HG02970 (cell line): Measurements from ENCODE around the gene TTC27.
"Not testable (repeated sequence)": the region's sequence is repeated elsewhere in the genome, so short reads cannot be mapped to it uniquely, and the experiment has no call there.

ENCODE experiments used
- ATAC-seq: cut with Tn5 transposase; IDR thresholded peaks from one replicate; pipeline ENCODE4 v1.9.1; 2021; ENCODE audit warnings: mild to moderate bottlenecking, moderate library complexity, moderate number of reproducible peaks; ENCODE audit not compliant: unreplicated experiment, low FRiP score

Gene TTC27

GRCh38 chr2:32843699-32844098, 215.8 kb downstream of the TTC27 start:
- ATAC-seq: no peak

- no peak for ATAC-seq
Measured at GRCh38 chr2:32844253-32844652, 216.4 kb downstream of the TTC27 start.

- ATAC-seq: not testable (repeated sequence)
Measured at GRCh38 chr2:32846274-32846673, 218.4 kb downstream of the TTC27 start.

GRCh38 chr2:32847734-32848133, 219.9 kb downstream of the TTC27 start:
- ATAC-seq: no peak

- ATAC-seq: no peak
Measured at GRCh38 chr2:32849456-32850194, 221.8 kb downstream of the TTC27 start.

GRCh38 chr2:32851777-32852439, 224.1 kb downstream of the TTC27 start:
- ATAC-seq: no peak

- ATAC-seq: no peak
Measured at GRCh38 chr2:32852856-32853255, 225.0 kb downstream of the TTC27 start.

- no peak for ATAC-seq
Measured at GRCh38 chr2:32856891-32857290, 229.0 kb downstream of the TTC27 start.

GRCh38 chr2:32858713-32859112, 230.9 kb downstream of the TTC27 start:
- no peak for ATAC-seq

GRCh38 chr2:32860385-32860784, 232.5 kb downstream of the TTC27 start:
- no peak for ATAC-seq

- ATAC-seq: no peak
Measured at GRCh38 chr2:32862269-32863055, 234.6 kb downstream of the TTC27 start.

GRCh38 chr2:32863326-32863725, 235.5 kb downstream of the TTC27 start:
- ATAC-seq: no peak

GRCh38 chr2:32863803-32864202, 236.0 kb downstream of the TTC27 start:
- ATAC-seq: no peak

- no peak for ATAC-seq
Measured at GRCh38 chr2:32864334-32865111, 236.7 kb downstream of the TTC27 start.

- ATAC-seq: no peak
Measured at GRCh38 chr2:32865399-32866068, 237.7 kb downstream of the TTC27 start.

- not testable (repeated sequence) for ATAC-seq
Measured at GRCh38 chr2:32866462-32866861, 238.6 kb downstream of the TTC27 start.
